CD4-positive, alpha-beta T cell treated with Interleukin-6 at 100 ng/mL for 8 hours (primary cell): ENCODE measurements around the gene GADD45A.
A peak's percentile ranks its signal among the peaks of the same experiment; 100 is the strongest.
"Not testable (repeated sequence)": the region's sequence is repeated elsewhere in the genome, so short reads cannot be mapped to it uniquely, and the experiment has no call there.

Experiments
- DNase-seq: peaks from one replicate; pipeline ENCODE4 v3.0.0-alpha.2; 2020; ENCODE audit warnings: mixed read lengths, low spot score

GADD45A gene

GRCh38 chr1:67721650-67722291 lies 36.8 kb downstream of the GADD45A start:
- DNase-seq = no peak

GRCh38 chr1:67722292-67722944 lies 37.4 kb downstream of the GADD45A start:
- DNase-seq = no peak

- DNase-seq = no peak
Measured at GRCh38 chr1:67723126-67723525, 38.1 kb downstream of the GADD45A start.

- DNase-seq = no peak
Measured at GRCh38 chr1:67723620-67724019, 38.6 kb downstream of the GADD45A start.

- no peak for DNase-seq
Measured at GRCh38 chr1:67724928-67725560, 40.0 kb downstream of the GADD45A start.

GRCh38 chr1:67726224-67726623 lies 41.2 kb downstream of the GADD45A start:
- DNase-seq = no peak

- DNase-seq = no peak
Measured at GRCh38 chr1:67729872-67730271, 44.9 kb downstream of the GADD45A start.

GRCh38 chr1:67730312-67730711 lies 45.3 kb downstream of the GADD45A start:
- DNase-seq = not testable (repeated sequence)

- no peak for DNase-seq
Measured at GRCh38 chr1:67731322-67731721, 46.3 kb downstream of the GADD45A start.

GRCh38 chr1:67732750-67733151 lies 47.8 kb downstream of the GADD45A start:
- no peak for DNase-seq

- no peak for DNase-seq
Measured at GRCh38 chr1:67733681-67734322, 48.8 kb downstream of the GADD45A start.

- no peak for DNase-seq
Measured at GRCh38 chr1:67734323-67734690, 49.3 kb downstream of the GADD45A start.

GRCh38 chr1:67735206-67735605 lies 50.2 kb downstream of the GADD45A start:
- no peak for DNase-seq

- peak; percentile 35 for DNase-seq
Measured at GRCh38 chr1:67735806-67736627, 51.0 kb downstream of the GADD45A start.

GRCh38 chr1:67736750-67737149 lies 51.7 kb downstream of the GADD45A start:
- DNase-seq = no peak

GRCh38 chr1:67737875-67738274 lies 52.9 kb downstream of the GADD45A start:
- no peak for DNase-seq
